CD4-positive, alpha-beta T cell treated with Interleukin-12 subunit alpha and Interleukin-12 subunit beta, for 1 hour (primary cell): ENCODE results near the gene PTCH2.
"Not testable (repeated sequence)": the region's sequence is repeated elsewhere in the genome, so short reads cannot be mapped to it uniquely, and the experiment has no call there.

ENCODE experiments used
- DNase-seq: peaks from one replicate; pipeline ENCODE4 v3.0.0-alpha.2; 2020

The PTCH2 gene

DNA sequence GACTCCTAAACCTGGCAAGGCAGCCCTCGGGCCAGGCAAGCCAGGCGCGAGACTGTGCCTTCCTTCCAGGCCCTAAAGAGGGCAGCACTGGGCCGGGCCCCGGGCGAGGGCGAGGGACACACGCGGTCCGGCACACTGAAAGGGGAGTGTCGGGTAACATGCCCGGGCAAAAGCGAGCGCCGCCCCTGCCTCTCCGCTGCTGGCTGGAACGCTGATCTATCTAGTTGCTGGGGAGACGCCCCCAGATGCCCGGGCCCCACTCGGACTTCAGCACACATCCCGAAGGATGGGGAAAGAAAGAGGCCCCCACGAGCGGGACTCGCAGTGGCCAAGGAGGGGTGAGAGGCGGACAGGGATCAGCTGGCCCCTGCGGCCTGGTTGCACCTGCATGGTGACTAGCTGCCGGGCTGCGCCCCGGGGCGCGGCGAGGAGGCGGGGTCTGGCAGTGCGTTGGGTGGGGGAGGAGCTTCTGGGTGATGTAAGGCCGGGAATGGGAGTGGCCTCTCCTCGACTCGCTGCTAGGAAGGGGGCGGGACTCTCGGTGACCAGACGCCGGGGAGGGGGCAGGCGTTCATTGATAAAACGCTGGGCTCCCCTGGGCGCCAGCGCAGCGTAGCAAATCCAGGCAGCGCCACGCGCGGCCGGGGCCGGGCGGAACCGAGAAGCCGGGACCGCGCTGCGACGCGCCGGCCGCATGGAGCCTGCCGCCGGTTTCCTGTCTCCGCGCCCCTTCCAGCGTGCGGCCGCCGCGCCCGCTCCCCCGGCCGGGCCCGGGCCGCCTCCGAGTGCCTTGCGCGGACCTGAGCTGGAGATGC is 43.1 kb downstream of the PTCH2 start, which contains the start of gene PLK3:
PLK3 (plus strand) TSS at position 608 of the 815 bp plus-strand sequence; CDS start at position 695, 87 bp downstream.
- DNase-seq: peak; percentile 99

DNA sequence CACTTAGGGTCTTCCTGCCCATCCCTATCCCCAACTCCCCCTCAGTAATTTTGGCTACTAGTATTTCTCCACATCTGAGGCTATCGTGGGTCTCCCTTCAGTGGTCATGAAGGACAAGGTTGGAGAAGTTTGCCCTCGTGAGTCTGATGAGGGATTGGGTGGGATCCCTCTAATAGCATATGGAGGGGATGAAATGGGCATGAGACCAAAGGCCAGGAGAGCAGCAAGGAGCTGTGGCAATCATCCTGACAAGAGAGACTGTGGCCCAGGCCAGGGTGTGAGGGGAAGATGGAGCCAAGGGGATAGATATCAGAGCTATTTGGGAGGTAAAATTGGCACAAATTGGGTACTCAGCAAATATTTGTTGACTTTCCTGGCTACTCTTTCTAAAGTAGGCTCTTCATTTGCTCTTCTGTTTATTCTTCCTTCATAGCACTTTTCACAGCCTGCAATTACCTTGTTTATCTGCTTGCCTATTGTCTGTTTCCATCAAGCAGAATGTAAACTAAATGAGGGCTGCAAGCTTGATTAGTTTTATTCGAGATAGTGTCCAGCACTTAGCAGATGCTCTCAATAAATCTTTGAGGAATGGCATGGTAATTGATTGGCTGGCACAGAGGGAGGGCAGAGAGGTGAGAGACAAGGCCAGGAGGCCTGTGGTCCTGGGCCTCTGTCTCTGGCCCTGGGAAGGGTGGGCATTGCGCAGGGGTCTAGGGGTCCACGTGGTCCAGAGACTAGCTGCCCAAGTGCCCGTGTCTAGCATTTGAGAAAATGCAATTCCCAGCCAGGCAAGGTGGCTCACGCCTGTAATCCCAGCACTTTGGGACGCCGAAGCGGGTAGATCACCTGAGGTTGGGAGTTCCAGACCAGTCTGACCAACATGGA is 44.3 kb downstream of the PTCH2 start:
- DNase-seq: no peak

DNA sequence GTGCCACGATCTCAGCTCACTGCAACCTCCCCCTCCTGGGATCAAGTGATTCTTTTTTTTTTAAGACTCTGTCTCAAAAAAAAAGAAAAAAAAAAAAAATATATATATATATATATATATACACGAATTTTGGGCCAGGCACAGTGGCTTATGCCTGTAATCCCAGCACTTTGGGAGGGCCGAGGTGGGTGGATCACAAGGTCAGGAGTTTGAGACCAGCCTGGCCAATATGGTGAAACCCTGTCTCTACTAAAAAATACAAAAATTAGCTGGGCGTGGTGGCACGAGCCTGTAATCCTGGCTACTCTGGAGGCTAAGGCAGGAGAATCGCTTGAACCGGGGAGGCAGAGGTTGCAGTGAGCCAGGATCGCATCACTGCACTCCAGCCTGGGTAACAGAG is 45.2 kb downstream of the PTCH2 start:
- not testable (repeated sequence) for DNase-seq

DNA sequence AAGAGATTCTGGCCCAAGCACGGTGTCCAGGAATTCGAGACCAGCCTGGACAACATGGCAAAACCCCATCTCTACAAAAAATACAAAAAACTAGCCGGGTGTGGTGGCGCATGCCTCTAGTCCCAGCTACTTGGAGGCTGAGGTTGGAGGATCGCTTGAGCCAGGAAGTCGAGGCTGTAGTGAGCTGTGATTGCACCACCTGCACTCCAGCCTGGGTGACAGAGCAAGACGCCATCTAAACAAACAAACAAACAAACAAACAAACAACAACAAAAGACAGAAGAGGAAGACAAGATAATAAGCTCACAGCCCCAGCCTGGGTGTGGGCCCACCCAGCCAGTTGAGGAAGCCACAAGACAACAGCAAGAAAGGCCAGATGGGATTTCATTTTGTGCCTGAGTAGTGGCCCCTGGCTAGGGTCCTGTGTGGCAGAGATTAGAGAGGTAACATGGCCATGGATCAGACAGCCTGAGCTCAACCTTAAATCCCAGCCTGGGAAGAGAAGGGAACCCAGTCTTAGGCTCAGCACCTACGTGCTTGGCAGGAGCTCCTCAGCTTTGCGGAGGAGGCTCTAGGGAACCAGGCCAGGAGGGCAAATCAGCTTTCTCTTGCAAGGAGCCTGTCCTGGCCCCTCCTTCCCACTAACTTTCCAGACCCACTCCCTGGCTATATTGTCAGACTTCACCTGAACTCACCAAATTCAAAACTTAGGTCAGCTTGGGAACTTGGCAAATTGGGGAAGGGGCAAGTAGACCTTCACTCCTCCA is 50.1 kb downstream of the PTCH2 start:
- DNase-seq: no peak

DNA sequence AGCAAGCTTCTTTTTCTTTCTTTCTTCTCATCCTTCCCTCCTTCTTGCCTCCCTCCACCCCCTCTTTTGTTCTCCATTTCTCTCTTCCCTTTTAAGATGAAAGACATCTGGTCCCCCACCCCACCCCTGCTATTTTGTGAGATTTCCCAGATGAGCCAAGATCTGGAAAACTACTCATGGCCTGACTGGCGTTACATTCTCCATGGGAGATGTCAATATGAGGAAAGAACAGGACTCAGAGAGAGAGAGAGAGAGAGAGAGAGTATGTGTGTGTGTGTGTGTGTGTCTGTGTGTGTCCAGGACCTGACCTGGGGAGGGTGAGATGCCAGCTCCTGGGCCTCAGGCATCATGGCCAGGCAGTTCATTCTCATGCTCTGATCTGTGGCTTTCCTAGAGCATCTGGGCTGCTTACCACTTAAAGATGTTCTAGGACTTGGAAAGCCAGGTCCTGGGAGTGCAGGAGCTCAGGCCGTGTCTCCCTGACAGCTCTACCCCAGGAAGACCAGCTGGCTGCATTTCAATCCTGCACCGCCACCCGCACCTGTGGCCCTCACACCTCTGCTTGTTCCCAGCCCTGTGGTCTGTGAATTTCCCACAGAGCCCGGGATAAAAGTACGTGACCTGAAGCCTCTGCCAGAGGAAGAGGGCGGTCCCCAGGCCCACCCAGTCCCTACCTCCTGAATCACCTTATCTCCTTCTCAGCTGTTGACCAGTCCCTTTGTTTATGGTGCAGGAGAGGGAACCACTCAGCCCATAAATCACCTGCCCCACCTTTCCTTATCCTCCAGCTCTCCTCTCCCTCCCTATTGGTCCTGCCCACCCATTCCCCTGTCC is 51.9 kb downstream of the PTCH2 start:
- no peak for DNase-seq

DNA sequence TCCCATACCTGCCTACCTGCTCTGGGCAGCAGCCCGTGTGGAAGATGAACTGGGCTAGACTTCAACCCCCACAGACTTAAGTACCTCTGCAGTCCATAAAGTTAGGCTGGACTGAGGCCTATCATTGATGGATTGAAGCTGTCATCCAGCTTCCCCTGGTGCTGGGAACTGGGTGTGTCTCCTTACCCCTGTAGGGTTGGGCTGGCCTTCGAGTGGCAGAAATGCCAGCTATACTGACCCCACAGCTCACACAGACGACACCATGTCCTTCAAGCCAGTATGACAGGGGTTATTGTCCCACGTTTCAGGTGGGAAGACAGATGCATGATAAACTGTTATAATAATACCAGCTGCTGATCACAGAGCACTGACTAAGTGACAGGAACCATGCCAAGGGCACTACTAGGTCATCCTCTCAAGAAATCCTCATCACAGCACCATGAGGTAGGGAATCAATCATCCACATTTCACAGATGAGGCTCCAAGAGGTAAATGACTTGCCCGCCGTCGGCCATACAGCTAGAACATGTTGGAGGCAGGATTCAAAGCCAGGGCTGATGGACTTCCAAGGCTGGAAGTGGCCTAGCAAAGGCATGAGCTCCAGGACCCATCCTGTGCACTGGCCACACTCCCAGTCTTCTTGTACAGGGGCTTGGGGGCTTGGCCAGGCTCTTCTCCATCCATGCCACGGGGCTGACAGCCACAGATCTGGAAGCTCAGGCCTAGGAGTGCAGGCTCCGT is 54.8 kb downstream of the PTCH2 start, which contains the start of gene BEST4:
BEST4 (minus strand) TSS at position 51 of the 741 bp plus-strand sequence. CDS start 465 bp downstream, outside the sequence.
- DNase-seq: no peak

DNA sequence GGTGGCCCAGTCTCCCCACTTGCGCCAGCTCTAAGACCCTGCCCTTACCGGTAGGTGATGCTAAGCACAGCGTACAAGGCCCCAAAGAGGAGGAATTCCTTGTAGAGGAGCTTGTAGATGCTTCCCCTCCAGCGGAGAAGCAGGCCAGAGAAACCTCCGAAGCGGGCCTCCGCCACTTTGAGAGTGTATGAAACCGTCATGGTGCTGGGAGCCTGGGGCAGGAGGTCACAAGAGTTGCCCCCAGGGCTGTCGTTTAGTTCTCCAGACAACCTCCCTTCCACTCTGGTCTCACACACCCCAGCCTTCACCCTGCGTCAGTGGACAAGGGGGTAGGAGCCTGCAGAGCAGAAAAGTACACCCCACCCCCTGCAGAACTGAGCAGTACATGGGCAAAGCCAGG is 55.5 kb downstream of the PTCH2 start:
- DNase-seq: no peak

DNA sequence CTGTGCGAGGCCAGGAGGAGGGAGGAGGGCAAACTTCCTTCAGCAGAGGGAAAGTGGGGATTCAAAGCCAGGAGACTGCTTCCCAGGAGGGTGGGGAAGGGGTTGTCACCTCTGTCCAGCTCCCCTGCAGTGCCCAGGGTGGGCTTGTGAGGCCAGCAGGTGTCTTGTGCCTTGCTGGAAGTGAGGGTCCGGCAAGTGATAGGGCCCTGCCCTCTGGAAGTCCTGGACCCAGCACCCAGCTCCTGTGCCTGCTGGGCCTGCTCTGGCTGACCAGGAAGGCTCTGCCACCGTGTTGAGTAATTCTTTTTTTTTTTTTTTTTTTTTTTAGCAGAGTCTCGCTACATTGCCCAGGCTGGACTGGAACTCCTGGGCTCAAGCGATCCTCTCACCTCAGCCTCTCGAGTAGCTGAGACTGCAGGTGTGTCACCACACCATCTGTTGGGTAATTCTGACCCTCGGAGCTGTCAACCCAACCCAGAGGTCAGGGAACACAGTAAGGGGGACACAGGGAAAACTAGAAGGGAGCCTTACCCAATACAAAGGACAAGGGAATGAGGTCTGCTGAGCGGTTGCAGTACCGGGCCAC is 56.1 kb downstream of the PTCH2 start:
- DNase-seq: no peak

DNA sequence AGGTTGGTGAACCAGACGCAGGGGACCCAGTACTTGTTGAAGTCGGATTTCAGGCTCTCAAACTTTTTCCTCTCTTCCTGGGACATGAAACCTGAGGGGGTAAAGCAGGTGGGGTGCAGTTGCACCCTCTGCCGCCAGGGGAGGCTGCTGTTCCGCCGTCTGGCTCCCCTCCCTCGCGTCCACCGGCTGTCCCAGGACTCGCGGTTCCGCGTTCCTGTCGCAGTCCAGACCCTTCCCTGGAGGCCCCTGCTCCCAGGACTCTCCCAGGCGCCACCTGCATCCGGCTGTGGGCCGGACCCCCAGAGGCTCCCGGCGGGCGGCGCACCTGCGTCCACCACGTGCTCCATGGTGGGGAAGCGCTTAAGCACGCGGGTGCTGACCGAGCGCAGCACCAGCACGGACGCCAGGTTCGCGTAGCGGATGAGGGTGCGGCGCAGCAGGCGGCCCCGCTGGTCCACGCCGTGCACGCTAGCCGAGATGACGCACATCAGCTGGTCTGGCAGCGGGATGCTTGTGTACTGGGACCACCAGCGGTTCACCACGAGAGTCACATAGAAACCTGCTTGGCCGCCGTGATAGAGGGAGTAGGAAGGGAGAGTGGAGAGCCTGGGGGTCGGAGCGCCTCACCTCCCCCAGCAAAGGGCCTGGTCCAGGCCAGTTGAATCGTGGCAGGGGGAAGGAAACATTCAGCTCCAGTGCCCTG is 56.8 kb downstream of the PTCH2 start:
- peak; percentile 83 for DNase-seq

DNA sequence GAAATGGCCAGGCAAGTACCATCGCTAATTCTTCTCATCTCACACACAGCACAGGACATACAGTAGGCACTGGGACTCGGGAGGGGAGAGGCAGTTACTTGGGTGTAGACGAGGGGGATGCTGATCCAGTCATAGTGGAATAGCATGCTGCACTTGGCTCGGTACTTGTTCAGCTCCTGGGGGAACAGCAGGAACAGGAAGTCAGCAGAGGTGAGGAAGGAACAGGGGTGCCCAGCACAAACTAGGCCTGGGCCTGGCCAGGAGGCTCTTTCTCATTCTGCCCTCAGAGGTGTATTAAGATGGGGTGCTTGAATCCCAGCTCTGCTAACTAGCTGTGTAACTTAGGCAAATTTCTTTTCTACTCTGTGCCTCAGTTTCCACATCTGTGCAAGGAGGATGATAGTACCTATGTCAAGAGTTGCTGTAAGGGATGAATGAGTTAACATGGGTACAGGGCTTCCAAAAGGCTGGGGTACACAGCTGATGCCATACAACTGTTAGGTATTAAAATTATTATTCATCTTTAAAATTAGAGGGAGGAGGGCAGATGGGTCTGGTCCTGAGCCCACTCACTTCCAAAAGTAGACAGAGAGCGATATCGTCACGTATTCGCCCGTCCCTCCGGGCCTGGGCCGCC is 57.4 kb downstream of the PTCH2 start:
- DNase-seq: no peak

DNA sequence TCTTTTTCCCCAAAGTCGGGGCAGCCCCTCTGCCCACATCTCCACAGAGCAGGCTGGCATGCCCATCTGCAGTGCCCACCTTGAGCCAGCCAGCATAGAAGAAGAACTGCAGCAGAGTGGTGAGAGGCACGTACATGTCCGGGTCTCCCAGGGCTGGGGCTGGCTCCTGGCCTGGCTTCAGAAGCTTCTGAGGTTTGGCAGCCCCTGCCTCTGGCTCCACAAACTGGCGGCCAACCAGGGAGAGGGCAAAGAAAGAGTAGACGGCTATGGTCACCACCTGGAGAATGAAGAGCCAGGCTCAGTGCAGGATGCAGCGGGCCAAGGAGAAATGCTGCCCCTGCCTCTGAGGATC is 58.0 kb downstream of the PTCH2 start:
- DNase-seq: no peak

DNA sequence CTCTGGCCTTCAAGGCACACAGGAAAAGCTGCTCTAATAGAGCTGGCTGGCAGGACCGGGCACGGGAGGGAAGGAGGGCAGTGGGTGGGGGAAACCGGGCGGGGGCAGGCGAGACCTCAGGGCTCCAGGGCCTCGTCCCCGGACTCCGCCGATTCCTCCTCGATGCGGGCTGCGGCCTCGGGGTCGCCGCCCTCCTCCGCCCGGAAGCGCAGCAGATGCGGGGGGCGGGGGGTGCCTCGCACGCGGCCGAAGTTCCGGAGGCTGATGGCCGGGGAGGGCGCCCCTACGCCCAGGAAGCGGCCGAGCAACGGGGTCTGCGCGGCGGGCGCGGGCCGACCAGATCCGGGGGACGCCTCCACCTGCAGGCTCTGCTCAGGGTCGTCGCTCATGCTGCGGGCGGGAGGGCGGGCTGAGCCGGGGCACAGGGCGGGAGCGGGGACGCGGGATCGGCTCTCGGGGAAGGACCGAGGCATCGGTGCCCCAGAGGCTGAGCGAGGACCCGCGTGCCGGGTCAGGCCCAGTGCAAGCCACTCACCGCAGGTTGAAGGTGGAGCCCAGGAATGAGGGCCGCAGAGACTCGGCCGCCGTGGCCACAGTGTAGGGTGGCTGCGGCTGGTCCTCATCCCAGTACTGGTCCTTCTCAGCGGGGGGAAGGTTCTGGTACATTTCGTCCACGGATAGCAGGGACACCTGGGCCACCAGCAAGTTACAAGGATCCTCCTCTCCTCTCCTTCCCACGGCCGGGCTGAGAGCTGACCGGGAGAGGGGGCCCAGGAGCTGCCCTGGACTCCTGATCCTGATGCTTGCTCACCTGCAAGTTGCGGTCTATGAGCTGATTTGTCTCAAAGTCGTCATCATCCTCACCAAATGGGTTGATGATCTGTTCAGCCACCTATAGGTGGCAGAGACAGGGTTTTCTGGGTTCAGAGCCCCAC is 58.7 kb downstream of the PTCH2 start:
- DNase-seq: peak; percentile 43

DNA sequence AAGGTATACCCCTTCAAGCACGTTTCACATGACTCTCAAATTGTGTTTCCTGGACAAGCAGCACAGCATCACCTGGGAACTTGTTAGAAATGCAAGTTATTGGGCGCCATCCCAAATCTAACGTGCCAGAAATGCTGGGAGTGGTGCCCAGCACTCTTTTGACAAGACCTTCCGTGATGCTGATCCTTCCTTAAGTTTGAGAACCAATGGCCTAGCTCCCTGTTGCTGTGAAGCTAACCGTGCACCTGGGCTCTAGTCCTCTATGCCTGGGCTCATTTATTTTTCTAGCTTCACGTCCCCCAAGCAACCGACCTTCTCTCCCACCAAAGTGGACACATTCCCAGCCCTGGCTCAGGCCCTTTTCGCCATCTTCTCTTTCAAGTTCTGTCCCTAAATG is 59.4 kb downstream of the PTCH2 start:
- DNase-seq: no peak

DNA sequence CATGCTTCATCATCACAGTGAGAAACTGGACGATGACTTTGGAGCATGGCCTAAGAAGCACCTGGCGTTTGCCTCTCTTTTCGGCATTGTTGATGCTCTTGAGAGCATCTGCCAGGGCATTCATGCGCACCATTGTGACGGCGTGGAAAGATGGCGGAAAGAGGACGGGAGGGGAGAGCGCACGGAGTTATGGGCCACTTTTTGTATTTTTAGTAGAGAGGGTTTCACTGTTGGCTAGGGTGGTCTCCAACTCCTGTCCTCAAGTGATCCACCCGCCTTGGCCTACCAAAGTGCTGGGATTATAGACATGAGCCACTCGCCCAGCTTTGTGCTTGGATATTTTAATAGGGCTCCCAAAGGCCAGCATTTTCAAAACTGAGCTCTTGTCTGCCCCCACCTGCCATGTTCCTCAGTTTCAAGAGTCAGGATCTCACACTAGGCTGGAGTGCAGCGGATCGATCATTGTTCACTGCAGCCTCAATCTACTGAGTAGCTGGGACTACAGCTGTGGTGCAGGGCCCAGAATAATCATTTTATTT is 62.4 kb downstream of the PTCH2 start:
- no peak for DNase-seq

DNA sequence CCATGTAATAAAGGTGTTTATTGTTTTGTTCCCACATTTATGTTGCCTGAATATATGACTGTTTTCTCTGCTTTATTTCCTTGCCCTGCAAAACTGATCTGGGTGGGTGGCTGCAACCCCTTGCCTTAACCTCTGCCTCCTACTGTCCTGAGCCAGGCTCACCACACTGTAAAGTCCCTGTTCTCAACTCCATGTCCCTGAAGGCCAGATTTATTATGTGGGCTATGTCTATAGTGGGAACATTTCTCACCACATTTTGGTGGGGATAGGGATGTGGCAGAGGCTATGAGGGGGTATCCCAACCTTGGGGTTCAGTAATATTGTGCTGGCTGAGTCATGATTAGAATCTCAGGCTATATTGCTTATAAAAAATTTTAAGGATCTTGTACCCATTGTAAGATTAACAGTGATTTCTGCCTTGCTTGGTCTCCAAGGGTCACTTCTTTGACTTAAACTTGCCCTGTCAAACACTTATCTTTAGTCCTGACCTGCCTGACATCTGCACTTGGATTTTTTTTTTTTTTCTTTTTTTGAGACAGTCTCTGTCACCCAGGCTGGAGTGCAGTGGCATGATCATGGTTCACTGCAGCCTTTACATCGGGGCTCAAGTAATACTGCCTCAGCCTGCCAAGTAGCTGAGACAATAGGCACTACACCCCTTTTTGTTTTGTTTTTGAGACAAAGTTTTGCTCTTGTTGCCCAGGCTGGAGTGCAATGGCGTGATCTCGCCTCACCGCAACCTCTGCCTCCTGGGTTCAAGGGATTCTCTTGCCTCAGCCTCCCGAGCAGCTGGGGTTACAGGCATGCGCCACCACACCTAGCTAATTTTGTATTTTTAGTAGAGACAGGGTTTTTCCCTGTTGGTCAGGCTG is 64.1 kb downstream of the PTCH2 start:
- DNase-seq: no peak

DNA sequence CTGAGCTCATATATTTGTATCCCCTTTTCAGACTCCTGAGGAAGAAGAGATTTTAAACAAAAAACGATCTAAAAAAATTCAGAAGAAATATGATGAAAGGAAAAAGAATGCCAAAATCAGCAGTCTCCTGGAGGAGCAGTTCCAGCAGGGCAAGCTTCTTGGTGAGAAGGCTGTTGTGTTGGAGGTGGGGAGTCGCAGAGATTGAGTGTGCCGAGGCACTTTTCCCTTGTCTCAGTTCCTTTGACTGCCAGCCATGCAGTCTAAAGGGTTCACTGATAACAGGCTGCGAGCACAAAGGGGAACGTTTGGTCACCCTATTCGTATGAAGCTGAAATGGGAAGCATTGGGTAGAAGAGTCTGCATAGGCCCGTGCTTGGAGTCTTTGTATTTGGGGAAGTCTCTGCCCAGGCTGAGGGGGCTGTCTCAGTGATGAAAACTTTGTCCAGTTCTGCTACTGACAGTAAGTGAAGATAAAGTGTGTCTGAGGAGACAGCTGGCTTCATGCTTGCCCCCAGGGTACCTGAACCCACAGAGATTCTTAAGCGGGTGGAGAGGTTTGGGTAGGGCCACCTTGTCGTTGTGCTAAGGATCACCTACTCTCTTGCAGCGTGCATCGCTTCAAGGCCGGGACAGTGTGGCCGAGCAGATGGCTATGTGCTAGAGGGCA is 65.0 kb downstream of the PTCH2 start:
- DNase-seq: no peak

DNA sequence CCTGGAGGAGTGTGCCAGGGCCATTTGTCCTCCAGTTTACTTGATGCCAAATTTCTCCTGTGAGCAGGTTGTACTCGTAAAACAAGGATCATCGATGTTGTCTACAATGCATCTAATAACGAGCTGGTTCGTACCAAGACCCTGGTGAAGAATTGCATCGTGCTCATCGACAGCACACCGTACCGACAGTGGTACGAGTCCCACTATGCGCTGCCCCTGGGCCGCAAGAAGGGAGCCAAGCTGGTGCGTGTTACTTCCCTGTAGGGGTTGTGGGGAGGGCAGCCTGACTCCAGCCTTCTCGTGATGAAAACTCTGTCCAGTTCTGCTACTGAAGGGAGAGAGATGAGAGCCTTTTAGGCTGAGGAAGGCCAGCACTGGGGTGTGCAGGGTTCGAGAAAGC is 65.5 kb downstream of the PTCH2 start:
- DNase-seq: no peak
